ENCODE data around the gene NCOA7.
"Not testable (repeated sequence)": the region's sequence is repeated elsewhere in the genome, so short reads cannot be mapped to it uniquely, and the experiment has no call there.

Gene NCOA7

GRCh38 chr6:125844989-125845388, 54.2 kb downstream of the NCOA7 start:
- no peak for DNase-seq

- DNase-seq, result no peak
These were observed 55.7 kb downstream of the NCOA7 start for GRCh38 chr6:125846292-125847024.

DNA sequence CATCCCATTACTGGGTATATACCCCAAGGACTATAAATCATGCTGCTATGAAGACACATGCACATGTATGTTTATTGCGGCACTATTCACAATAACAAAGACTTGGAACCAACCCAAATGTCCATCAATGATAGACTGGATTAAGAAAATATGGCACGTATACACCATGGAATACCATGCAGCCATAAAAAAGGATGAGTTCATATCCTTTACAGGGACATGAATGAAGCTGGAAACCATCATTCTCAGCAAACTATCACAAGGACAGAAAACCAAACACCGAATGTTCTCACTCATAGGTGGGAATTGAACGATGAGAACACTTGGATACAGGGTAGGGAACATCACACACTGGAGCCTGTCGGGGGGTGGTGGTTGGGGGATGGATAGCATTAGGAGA, 57.5 kb downstream of the NCOA7 start:
- not testable (repeated sequence) for DNase-seq

DNA sequence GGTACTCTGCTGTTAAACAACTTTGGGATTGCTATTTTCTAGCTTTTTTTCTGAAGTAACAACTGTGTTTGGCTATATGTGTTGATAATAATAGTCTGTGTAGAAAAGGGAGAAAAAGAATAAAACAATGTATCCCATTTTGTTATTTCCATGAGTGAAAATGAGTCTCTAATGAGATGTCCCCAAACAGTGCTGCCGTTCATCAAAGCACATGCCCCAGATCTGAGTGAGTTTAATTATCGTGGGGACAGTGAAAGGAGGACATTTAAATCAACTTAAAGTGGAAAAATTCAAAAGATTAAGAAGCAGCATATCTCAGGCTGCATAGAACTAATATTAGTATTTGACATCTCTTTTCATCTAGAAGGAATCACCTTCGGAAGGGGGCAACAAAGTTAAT, 59.6 kb downstream of the NCOA7 start:
- no peak for DNase-seq

GRCh38 chr6:125852587-125852986, 61.8 kb downstream of the NCOA7 start:
- no peak for DNase-seq

GRCh38 chr6:125853168-125853567, 62.4 kb downstream of the NCOA7 start:
- no peak for DNase-seq

DNA sequence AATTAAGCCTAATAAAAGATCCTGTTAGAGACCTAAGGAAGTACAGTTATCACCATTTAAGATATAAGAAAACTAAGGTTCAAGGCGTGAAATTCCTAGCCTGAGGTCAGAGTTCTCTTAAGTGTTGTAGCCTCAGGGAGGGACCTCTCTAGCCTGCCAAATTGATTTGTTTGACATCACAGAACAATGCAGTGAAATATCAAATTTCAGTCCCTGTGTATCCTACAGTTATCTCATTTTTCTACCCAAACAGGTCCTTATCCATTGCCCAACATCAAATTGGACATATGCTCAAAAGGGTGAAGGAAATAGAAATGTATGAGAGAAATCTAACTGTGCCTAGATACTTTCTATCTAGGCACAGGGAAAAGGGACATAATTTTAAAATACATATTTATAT, 63.0 kb downstream of the NCOA7 start:
- DNase-seq, result no peak

DNA sequence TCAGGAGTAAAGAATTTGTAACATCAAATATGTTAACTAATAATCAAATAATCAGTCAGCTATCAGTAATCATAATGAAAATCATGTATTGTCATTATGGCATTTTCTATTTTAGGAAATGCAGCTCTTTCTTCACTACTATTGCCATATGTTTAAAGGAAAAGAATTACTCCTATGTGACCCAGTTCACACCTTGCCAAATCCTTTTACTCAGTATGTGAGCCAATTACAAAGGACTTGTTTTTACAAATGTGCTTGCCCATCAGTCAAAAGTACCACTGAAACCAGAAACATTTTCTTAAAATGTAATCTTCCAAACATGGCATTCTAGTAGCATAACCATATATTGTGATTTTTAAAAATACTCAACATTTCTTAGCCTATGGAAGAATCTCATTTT, 63.6 kb downstream of the NCOA7 start:
- no peak for DNase-seq

GRCh38 chr6:125855783-125856182, 65.0 kb downstream of the NCOA7 start:
- DNase-seq, result no peak

DNA sequence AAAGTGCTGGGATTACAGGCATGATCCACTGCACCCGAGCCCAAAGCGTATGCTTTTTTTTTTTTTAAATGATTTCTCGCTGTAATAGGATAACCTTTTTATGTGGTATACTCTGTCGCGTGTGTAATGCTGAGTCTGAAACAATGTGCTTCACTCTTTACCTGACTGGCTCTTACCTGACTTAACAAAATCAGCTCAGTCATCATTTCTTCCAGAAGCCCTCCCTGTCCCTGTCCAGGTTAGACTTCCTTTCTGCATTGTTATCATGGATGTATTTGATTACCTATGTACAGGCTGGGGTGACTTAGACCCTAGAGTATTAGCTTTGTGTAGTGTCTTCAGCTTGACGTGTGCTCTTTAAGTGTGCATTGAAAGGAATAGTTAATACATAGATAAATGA, 67.1 kb downstream of the NCOA7 start:
- no peak for DNase-seq

DNA sequence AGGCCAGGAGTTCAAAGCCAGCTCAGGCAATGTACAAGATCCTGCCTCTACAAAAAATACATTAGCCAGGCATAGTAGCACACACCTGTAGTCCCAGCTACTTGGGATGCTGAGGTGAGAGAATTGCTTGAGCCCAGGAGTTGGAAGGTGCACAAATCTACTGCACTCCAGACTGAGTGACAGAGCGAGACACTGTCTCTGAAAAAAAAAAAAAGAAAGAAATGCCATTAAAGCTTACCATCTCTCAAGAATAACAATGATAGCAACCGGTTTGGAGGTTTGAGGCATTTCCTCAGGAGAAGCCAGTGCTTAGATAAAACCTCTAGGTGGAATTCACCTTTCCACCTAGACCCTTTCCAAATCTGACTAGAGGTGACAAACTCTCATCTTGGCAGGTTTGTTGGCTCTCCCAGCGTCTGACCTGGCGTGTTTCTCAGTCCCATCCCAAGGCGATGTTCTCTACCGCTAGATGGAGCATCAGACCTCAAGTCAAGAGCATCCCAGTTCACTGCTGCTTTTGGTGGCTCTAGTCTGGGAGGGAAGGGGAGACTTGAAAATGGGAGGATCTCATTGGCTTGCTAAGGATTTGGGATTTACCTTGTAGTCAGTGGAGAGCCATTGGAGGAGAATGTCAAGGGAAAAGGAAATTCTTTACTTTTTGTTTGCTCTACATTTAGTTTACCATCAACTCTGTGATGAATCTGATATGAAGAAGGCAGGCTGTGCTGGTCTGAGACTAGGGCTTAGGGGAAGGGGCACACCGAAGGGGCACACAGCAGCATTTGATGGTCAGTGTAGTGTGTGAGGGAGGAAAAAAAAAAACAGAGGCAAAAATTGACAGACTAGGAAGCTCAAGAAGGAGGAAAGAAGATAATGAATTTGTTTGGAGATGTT, 67.9 kb downstream of the NCOA7 start:
- peak; percentile 8 for DNase-seq

DNA sequence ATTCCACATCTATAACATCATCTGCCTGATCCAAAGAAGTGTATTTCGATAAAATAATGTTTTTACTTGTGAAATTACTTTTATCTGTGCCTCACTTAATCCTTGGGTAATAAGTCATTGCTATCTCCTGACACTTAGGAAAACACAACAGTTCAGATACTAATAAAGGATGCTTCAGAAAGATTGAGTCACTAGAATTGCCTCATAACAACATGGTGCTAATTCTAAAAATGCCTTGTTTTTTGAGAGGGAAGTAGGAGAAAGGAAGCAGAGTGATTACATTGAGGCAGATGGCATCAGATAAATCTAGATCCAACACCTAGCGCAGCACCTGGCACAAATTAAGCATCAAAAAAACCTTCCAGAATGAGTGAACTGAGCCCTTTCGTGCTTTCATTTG, 69.0 kb downstream of the NCOA7 start:
- no peak for DNase-seq

DNA sequence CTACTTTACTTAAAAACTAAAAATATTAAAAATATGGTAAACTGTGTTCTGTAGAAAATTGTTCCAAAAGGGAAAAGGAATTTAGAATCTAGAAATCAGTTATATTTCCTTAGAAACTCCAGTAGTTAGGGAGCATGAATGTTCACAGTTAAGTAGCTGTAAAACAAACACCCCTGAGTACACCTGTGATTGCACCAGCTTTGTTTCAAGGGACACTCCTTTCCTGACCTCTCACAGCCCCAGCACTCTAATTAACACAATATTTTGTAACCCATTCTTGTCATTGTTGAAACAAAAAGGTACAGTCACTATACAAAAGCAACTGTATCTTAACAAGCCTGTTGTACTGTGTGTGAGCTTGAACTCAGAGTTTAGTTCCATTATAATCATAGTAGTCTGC, 72.3 kb downstream of the NCOA7 start:
- DNase-seq, result no peak

DNA sequence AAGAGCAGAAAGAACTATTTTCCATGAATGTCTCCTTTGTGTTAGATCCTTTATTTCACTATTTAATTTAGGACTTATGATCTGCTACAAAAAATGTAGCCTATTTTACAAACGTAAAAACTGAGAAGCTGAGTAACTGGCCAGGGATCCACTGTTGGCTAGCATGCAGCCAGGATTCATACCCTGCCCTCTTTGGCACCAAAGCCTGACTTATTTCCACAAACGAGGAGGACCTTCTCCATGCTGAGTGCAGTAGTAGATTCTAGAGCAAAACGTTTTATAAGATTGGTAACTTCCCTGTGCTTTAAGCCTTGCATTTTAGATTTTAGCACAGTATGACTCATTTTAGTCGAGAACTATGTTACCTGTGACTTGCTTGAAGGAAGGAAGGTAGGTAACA, 74.3 kb downstream of the NCOA7 start:
- DNase-seq, result no peak

- peak; percentile 23 for DNase-seq
These were observed 75.7 kb downstream of the NCOA7 start for GRCh38 chr6:125866433-125866832.

DNA sequence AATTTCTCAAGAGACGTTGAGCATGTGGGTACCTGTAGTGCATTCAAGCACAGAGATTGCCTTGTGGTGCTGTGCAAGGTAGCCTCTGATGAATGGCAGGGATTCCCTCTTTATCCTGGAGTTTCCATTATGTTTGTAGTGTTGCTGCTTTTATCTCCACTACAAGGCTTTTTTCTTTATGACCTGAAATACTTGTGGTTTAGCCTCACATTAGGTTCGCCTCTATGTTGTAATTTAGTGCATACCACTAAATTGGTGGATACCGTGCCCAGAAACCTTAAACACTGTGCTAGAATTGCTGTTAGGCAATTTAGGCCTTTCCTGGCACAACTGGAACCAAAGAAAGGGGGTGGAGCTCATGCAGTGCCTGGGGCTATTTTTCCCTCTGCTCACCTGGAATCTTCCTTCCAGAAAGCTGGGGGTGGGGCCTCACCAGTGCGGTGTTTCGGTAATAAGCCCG, 76.8 kb downstream of the NCOA7 start:
- no peak for DNase-seq

DNA sequence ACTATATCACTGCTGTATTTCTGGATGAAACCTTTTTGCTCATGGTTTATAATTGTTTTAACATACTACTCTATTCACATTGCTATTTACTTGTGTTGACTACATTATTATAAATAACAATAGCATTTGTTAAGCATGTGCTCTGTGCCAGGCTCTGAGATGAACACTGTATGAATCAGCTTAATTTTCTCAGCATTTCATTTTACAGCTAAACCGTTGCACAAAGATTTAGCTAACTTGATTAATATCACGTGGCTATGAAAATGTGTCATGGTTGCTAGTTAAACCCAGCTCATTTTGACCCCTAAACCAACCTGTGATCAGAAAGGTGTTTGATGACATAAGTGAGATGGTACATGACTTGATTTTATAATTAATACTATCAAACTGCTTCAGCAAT, 77.5 kb downstream of the NCOA7 start:
- no peak for DNase-seq

DNA sequence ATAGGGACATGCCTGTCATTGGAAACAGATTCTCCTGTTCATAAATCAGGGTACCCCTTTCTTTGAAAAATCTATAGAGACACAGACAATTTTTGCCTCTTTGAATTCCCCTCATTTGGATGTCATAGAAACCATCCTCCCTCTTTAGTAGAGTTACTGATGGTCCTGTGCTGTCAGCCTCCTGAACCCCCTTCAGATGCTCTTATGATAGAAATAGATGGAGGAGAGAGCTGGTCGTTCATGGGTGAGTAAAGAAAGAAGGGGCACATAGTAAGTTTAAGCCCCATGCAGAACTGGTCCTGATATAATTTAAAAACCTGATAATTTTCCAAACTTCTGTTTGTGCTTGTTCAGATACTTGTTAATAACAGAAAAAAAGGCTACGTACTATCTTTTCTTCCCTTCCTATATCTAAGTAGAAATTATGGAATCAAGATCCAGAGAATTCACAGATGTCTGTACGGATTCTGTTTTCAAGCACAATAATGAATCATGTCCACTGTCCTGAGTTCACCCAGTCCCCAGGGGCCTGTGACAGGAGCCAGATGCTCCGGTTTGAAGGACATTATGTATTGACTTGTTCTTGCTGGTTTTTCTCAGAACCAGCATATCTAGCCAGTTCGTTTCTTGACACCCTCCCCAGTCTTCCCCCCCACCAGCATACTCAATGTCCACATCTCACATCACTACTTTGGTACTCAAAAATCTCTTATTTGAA, 78.1 kb downstream of the NCOA7 start:
- no peak for DNase-seq

DNA sequence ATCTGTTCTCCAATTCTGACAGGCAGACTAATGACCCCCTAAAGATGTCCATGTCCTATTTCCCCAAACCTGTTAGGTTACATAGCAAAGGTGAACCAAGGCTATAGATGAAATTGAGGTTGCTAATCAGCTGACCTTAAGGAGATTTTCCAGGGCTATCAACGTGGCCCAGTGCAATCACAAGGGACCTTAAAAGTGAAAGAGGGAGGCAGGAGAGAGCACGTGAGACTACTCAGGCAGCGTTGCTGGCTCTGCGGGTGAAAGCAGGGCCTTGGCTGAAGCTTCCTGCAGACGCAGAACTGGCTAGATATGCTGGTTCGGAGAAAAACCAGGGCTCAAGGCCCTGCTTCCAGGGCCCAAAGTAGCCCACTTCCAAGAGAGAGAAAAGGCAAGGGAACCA, 78.7 kb downstream of the NCOA7 start:
- no peak for DNase-seq

- no peak for DNase-seq
These were observed 80.6 kb downstream of the NCOA7 start for GRCh38 chr6:125871365-125871764.

DNA sequence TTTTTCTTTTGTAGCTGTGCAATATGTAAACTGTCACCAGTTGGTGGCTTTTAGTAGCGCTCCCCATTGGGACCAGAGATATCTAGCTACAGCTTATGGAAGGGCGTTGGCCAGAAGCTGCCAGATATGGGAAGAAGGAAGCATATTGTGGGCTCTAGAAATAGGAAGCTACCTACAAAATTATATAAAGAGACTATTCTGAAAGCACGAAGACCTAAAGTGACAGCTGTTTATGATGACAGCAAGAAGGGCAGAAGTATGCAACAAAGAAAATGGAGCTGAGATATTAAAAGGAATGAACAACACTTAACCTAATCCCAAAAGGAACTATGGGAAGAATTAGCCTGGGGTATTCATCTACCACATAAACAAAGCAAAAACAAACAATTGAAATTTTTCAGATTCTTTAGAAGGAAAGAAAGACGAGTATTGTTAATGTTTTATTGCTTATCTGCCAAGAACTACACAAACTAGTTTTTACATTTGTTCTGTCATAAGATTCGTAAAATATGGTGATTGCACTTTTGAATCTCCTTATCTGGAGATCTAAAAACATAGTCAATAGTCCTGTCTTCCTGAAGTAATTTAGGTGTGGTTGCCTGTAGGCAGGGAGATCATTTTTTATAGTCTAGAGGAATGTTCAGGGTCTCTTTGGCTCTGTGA, 81.6 kb downstream of the NCOA7 start:
- DNase-seq, result no peak

- no peak for DNase-seq
These were observed 91.5 kb downstream of the NCOA7 start for GRCh38 chr6:125882243-125882642.

Data from NCI-H446 treated with DMSO at 0.1 percent for 48 hours (cell line).